HG02763 (cell line): ENCODE measurements around the gene RNASE4.

Experiments used
- ATAC-seq: cut with Tn5 transposase; IDR thresholded peaks from one replicate; pipeline ENCODE4 v1.9.1; 2021; ENCODE audit warnings: mild to moderate bottlenecking, moderate library complexity; ENCODE audit not compliant: unreplicated experiment

The RNASE4 gene

GRCh38 chr14:20671597-20672283 is 12.6 kb upstream of the RNASE4 start:
- no peak for ATAC-seq

- no peak for ATAC-seq
These were observed 8.7 kb upstream of the RNASE4 start for GRCh38 chr14:20675669-20676068.

- no peak for ATAC-seq
These were observed 8.3 kb upstream of the RNASE4 start for GRCh38 chr14:20676072-20676471.

- ATAC-seq, result no peak
These were observed 4.5 kb upstream of the RNASE4 start for GRCh38 chr14:20679907-20680306.

- ATAC-seq, result no peak
These were observed 4.0 kb upstream of the RNASE4 start for GRCh38 chr14:20680363-20680762.

- peak; percentile 26 for ATAC-seq
These were observed 3.5 kb upstream of the RNASE4 start for GRCh38 chr14:20680843-20681347.

GRCh38 chr14:20681348-20682126 is 2.8 kb upstream of the RNASE4 start:
- ATAC-seq, result peak; percentile 18

- ATAC-seq, result no peak
These were observed 2.3 kb upstream of the RNASE4 start for GRCh38 chr14:20682127-20682434.

- peak; percentile 54 for ATAC-seq
These were observed 1.8 kb upstream of the RNASE4 start for GRCh38 chr14:20682435-20683124.

GRCh38 chr14:20683125-20683890 is 1.1 kb upstream of the RNASE4 start:
- peak; percentile 19 for ATAC-seq

- no peak for ATAC-seq
These were observed 499 bp downstream of the RNASE4 start for GRCh38 chr14:20684662-20685456.

- no peak for ATAC-seq
These were observed 2.2 kb downstream of the RNASE4 start for GRCh38 chr14:20686386-20687143.

GRCh38 chr14:20687362-20688166 is 3.2 kb downstream of the RNASE4 start:
- ATAC-seq, result no peak

- no peak for ATAC-seq
These were observed 3.9 kb downstream of the RNASE4 start, which contains the start of gene ANG for GRCh38 chr14:20688167-20688839. ANG (plus strand) TSS chr14:20688764; CDS start chr14:20693565, 4,801 bp downstream.

GRCh38 chr14:20690848-20691640 is 6.7 kb downstream of the RNASE4 start:
- peak; percentile 70 for ATAC-seq

GRCh38 chr14:20692116-20692751 is 7.9 kb downstream of the RNASE4 start:
- ATAC-seq, result no peak

- ATAC-seq, result no peak
These were observed 12.4 kb downstream of the RNASE4 start for GRCh38 chr14:20696764-20697163.
